Activated T-cell treated with anti-CD3 and anti-CD28 coated beads, Interleukin-2, amount 50 U/mL, for 24 hours (primary cell): Measurements from ENCODE around the gene STK32C.

ENCODE experiments used
- DNase-seq: peaks from one replicate; pipeline ENCODE4 v3.0.0-alpha.2; 2020
- H3K27ac Mint-ChIP-seq: 2 replicates; pipeline ENCODE4 v1.8.0; 2020; ENCODE audit warnings: mild to moderate bottlenecking, mixed read lengths
- H3K27me3 Mint-ChIP-seq: 2 replicates; pipeline ENCODE4 v1.8.0; 2020; ENCODE audit warnings: mixed read lengths
- H3K36me3 Mint-ChIP-seq: 2 replicates; pipeline ENCODE4 v1.8.0; 2020; ENCODE audit warnings: low read depth, mixed read lengths
- H3K4me1 Mint-ChIP-seq: 2 replicates; pipeline ENCODE4 v1.8.0; 2020; ENCODE audit warnings: low read depth, mixed read lengths
- H3K4me3 Mint-ChIP-seq: 2 replicates; pipeline ENCODE4 v1.8.0; 2020; ENCODE audit warnings: mild to moderate bottlenecking, moderate library complexity, mixed read lengths
- H3K9me3 Mint-ChIP-seq: 2 replicates; pipeline ENCODE4 v1.8.0; 2020; ENCODE audit warnings: mixed read lengths

STK32C gene

GRCh38 chr10:132266594-132267161 is 41.1 kb downstream of the STK32C start:
- DNase-seq: no peak
- H3K36me3 Mint-ChIP-seq: no peaks in the 10 kb centered on the region
- no peaks in the 10 kb centered on the region for H3K27me3 Mint-ChIP-seq
- peaks cover 13% of the 10 kb centered on the region for H3K4me1 Mint-ChIP-seq
- no peaks in the 10 kb centered on the region for H3K9me3 Mint-ChIP-seq
- no peak overlapping the region for H3K4me3 Mint-ChIP-seq
- no peak overlapping the region for H3K27ac Mint-ChIP-seq

GRCh38 chr10:132265890-132266496 is 41.8 kb downstream of the STK32C start:
- DNase-seq: no peak
- H3K4me1 Mint-ChIP-seq: peaks cover 13% of the 10 kb centered on the region
- no peaks in the 10 kb centered on the region for H3K36me3 Mint-ChIP-seq
- no peaks in the 10 kb centered on the region for H3K27me3 Mint-ChIP-seq
- H3K27ac Mint-ChIP-seq: no peak overlapping the region
- H3K4me3 Mint-ChIP-seq: no peak overlapping the region
- H3K9me3 Mint-ChIP-seq: no peaks in the 10 kb centered on the region

GRCh38 chr10:132264966-132265889 is 42.5 kb downstream of the STK32C start:
- no peaks in the 10 kb centered on the region for H3K9me3 Mint-ChIP-seq
- H3K36me3 Mint-ChIP-seq: no peaks in the 10 kb centered on the region
- H3K27ac Mint-ChIP-seq: no peak overlapping the region
- no peak overlapping the region for H3K4me3 Mint-ChIP-seq
- H3K4me1 Mint-ChIP-seq: peaks cover 13% of the 10 kb centered on the region
- H3K27me3 Mint-ChIP-seq: no peaks in the 10 kb centered on the region
- no peak for DNase-seq

- Mint-ChIP-seq H3K36me3 (no peaks in the 10 kb centered on the region), H3K9me3 (no peaks in the 10 kb centered on the region), H3K27me3 (no peaks in the 10 kb centered on the region), H3K4me3 (no peak overlapping the region), H3K4me1 (peaks cover 13% of the 10 kb centered on the region), H3K27ac (no peak overlapping the region)
- no peak for DNase-seq
Observed at GRCh38 chr10:132264306-132264950, 43.3 kb downstream of the STK32C start.

GRCh38 chr10:132263866-132264265 is 43.9 kb downstream of the STK32C start:
- Mint-ChIP-seq H3K36me3 (no peaks in the 10 kb centered on the region), H3K27ac (no peak overlapping the region), H3K27me3 (no peaks in the 10 kb centered on the region), H3K4me1 (peaks cover 13% of the 10 kb centered on the region), H3K9me3 (no peaks in the 10 kb centered on the region), H3K4me3 (no peak overlapping the region)
- DNase-seq: no peak

GRCh38 chr10:132259702-132260482 is 47.9 kb downstream of the STK32C start:
- no peaks in the 10 kb centered on the region for H3K4me1 Mint-ChIP-seq
- DNase-seq: no peak
- H3K36me3 Mint-ChIP-seq: no peaks in the 10 kb centered on the region
- no peak overlapping the region for H3K4me3 Mint-ChIP-seq
- no peaks in the 10 kb centered on the region for H3K9me3 Mint-ChIP-seq
- no peaks in the 10 kb centered on the region for H3K27me3 Mint-ChIP-seq
- H3K27ac Mint-ChIP-seq: no peak overlapping the region

- no peaks in the 10 kb centered on the region for H3K27me3 Mint-ChIP-seq
- no peak overlapping the region for H3K4me3 Mint-ChIP-seq
- H3K36me3 Mint-ChIP-seq: no peaks in the 10 kb centered on the region
- H3K4me1 Mint-ChIP-seq: no peaks in the 10 kb centered on the region
- H3K27ac Mint-ChIP-seq: no peak overlapping the region
- no peak for DNase-seq
- H3K9me3 Mint-ChIP-seq: no peaks in the 10 kb centered on the region
Observed at GRCh38 chr10:132258423-132258822, 49.3 kb downstream of the STK32C start.

- Mint-ChIP-seq H3K4me3 (no peak overlapping the region), H3K36me3 (no peaks in the 10 kb centered on the region), H3K27me3 (no peaks in the 10 kb centered on the region), H3K4me1 (no peaks in the 10 kb centered on the region), H3K9me3 (no peaks in the 10 kb centered on the region), H3K27ac (no peak overlapping the region)
- no peak for DNase-seq
Observed at GRCh38 chr10:132257907-132258306, 49.8 kb downstream of the STK32C start.

- H3K36me3 Mint-ChIP-seq: no peaks in the 10 kb centered on the region
- no peak overlapping the region for H3K27ac Mint-ChIP-seq
- peak; percentile 56 for DNase-seq
- H3K4me1 Mint-ChIP-seq: no peaks in the 10 kb centered on the region
- H3K27me3 Mint-ChIP-seq: no peaks in the 10 kb centered on the region
- H3K4me3 Mint-ChIP-seq: no peak overlapping the region
- H3K9me3 Mint-ChIP-seq: no peaks in the 10 kb centered on the region
Observed at GRCh38 chr10:132257271-132257670, 50.5 kb downstream of the STK32C start.

- Mint-ChIP-seq H3K27ac (no peak overlapping the region), H3K36me3 (no peaks in the 10 kb centered on the region), H3K27me3 (no peaks in the 10 kb centered on the region), H3K4me1 (no peaks in the 10 kb centered on the region), H3K4me3 (no peak overlapping the region), H3K9me3 (no peaks in the 10 kb centered on the region)
- no peak for DNase-seq
Observed at GRCh38 chr10:132256866-132257265, 50.9 kb downstream of the STK32C start.

- H3K27me3 Mint-ChIP-seq: no peaks in the 10 kb centered on the region
- H3K4me1 Mint-ChIP-seq: no peaks in the 10 kb centered on the region
- no peaks in the 10 kb centered on the region for H3K9me3 Mint-ChIP-seq
- no peak overlapping the region for H3K27ac Mint-ChIP-seq
- H3K36me3 Mint-ChIP-seq: no peaks in the 10 kb centered on the region
- H3K4me3 Mint-ChIP-seq: no peak overlapping the region
- no peak for DNase-seq
Observed at GRCh38 chr10:132255489-132256344, 52.0 kb downstream of the STK32C start.

- Mint-ChIP-seq H3K36me3 (no peaks in the 10 kb centered on the region), H3K4me1 (no peaks in the 10 kb centered on the region), H3K27me3 (no peaks in the 10 kb centered on the region), H3K4me3 (no peak overlapping the region), H3K27ac (no peak overlapping the region), H3K9me3 (no peaks in the 10 kb centered on the region)
- DNase-seq: no peak
Observed at GRCh38 chr10:132254841-132255240, 52.9 kb downstream of the STK32C start.

GRCh38 chr10:132253092-132253687 is 54.6 kb downstream of the STK32C start:
- H3K9me3 Mint-ChIP-seq: no peaks in the 10 kb centered on the region
- no peaks in the 10 kb centered on the region for H3K36me3 Mint-ChIP-seq
- no peak overlapping the region for H3K4me3 Mint-ChIP-seq
- no peak for DNase-seq
- no peaks in the 10 kb centered on the region for H3K4me1 Mint-ChIP-seq
- no peaks in the 10 kb centered on the region for H3K27me3 Mint-ChIP-seq
- no peak overlapping the region for H3K27ac Mint-ChIP-seq
